HL-60 (cell line): ENCODE data around the gene RSPH9.

Experiments
- DNase-seq, 2 experiments: peaks; one replicate each; pipeline ENCODE4 v3.0.0-alpha.2; 2010 to 2020; ENCODE audit warnings: low read depth in 1 of 2, low spot score in 1 of 2
- H3K27ac ChIP-seq: fragments of 250-450 bp; sonication (Bioruptor Pico); replicated peaks from 2 replicates; pipeline ENCODE4 v1.5.1; 2020; ENCODE audit warnings: mild to moderate bottlenecking, moderate library complexity
- H3K27me3 ChIP-seq: fragments of 250-450 bp; sonication (Bioruptor Pico); 2 replicates; pipeline ENCODE4 v1.5.1; 2021; ENCODE audit warnings: mild to moderate bottlenecking, moderate library complexity; ENCODE audit not compliant: insufficient read depth, poor library complexity, severe bottlenecking
- H3K4me3 ChIP-seq: replicated peaks from 2 replicates; pipeline ENCODE4 v1.5.1; 2011; ENCODE audit warnings: mild to moderate bottlenecking, control low read depth, low read length; ENCODE audit not compliant: insufficient read depth
- CTCF ChIP-seq: IDR thresholded peaks from one replicate; pipeline ENCODE4 v1.5.1; 2011; ENCODE audit warnings: low read length, control low read depth, inconsistent platforms; ENCODE audit not compliant: insufficient read depth
- GABPA ChIP-seq: IDR thresholded peaks from 2 replicates; pipeline ENCODE4 v1.6.1; 2012; ENCODE audit warnings: low read depth
- POLR2AphosphoS5 ChIP-seq: IDR thresholded peaks from 2 replicates; pipeline ENCODE4 v1.6.1; 2012; ENCODE audit warnings: low read depth
- REST ChIP-seq: IDR thresholded peaks from 2 replicates; pipeline ENCODE4 v1.6.1; 2012; ENCODE audit warnings: low read depth; ENCODE audit not compliant: insufficient replicate concordance
- SPI1 ChIP-seq: IDR thresholded peaks from 2 replicates; pipeline ENCODE4 v1.6.1; 2012; ENCODE audit warnings: low read depth, mild to moderate bottlenecking, borderline replicate concordance

RSPH9 gene

DNA sequence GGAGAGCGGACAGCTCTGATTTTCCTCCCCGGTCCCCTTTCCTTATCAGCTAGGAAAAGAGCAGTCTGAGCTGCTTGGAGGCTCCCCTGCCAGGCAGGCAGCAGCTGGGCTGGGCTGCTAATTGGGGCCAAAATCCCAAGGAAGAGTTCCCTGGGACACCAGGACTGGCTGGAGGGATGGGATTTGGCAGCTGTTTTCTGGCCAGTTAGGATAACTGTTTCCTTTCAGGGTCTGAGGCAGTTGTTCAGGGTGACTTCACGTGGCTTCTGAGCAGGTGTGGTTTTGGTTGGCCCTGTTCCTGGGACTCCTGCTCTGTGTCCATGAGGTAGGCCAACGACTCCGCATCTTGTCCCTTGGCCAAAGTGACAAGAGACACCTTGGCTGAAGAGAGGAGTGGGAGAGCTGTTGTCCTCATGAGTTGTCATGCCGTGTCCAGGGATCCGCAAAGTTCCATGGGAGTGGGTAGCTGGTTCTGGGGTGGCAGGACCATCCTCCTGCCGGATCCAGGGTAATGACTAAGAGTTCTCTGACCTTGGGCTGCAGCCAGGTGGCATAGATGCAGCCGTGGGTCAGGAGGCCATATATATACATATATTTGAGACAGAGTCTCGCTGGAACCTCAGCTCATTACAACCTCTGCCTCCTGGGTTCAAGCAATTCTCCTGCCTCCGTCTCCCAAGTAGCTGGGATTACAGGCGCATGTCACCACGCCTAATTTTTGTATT, 21.5 kb downstream of the RSPH9 start:
- Histone ChIP-seq H3K4me3 (no peak overlapping the region), H3K27ac (no peak overlapping the region), H3K27me3 (no peaks in the 10 kb centered on the region)
- DNase-seq = no peak
- TF ChIP-seq CTCF (no peak), REST (no peak), SPI1 (no peak), GABPA (no peak), POLR2AphosphoS5 (no peak)

- H3K27me3 ChIP-seq = no peaks in the 10 kb centered on the region
- TF ChIP-seq CTCF (peak; percentile 97), POLR2AphosphoS5 (no peak), GABPA (no peak), SPI1 (no peak)
- no peak overlapping the region for H3K4me3 ChIP-seq
- H3K27ac ChIP-seq = no peak overlapping the region
- DNase-seq = peak; percentile 36 to 74
Measured at GRCh38 chr6:43667245-43668150, 22.7 kb downstream of the RSPH9 start.

DNA sequence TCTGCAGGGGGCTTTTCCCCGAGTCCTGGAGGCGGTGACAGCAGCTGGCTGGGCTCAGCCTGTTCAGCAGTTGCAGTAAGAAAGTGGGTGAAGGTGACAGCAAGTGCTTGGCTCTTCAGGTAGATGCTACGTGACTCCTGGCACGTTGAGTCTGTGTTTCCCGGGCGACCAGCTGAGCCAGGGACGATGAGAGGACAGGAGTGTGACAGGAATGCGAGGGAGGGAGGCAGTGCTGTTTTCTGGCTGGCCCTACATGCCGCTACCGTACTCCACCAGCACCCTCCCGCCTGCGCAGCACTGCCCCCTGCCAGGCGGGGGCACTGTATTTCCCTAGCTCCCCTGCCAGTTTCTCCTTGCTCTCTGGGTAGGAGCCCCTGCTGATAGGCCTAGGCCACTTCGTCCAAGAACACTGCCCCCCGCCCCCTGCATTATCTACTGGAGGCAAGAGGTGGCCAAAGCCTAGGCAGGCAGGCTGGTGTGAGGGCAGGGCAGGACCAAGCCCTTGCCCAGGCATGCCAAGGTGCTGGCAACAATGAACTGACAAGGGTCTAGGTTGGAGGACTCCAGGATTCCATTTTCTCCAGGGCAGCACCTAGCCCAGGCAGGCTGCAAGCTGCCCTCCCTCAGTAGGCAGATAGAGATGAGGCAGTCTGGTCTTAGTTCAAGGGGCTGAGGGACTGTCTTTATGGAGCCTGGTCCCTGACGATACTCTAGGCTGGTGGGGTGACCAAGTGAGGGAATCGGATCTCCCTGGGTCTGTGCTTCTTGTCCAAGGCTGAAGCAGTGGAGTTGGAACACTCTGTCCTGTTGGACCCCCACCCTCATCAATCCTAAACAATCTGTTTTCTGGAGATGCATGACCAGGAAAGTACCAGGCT, 23.6 kb downstream of the RSPH9 start:
- H3K4me3 ChIP-seq = no peak overlapping the region
- TF ChIP-seq CTCF = peak; percentile 76
- no peak; the same call in none of the 2 replicates for TF ChIP-seq POLR2AphosphoS5

More for the DNA sequence above, 23.6 kb downstream of the RSPH9 start:
- DNase-seq = peak; percentile 39 to 68
- Histone ChIP-seq H3K27me3 (no peaks in the 10 kb centered on the region), H3K27ac (no peak overlapping the region)
